Stimulated activated CD8-positive, alpha-beta memory T cell treated with anti-CD3 and anti-CD28 coated beads, Interleukin-7, amount 100 ng/mL, for 1 hour (primary cell): ENCODE measurements around the gene MEI4.

Experiments
- DNase-seq, 2 donors: peaks; one replicate each; pipeline ENCODE4 v3.0.0-alpha.2; 2020; ENCODE audit warnings: low read depth in 2 of 2

The MEI4 gene

DNA sequence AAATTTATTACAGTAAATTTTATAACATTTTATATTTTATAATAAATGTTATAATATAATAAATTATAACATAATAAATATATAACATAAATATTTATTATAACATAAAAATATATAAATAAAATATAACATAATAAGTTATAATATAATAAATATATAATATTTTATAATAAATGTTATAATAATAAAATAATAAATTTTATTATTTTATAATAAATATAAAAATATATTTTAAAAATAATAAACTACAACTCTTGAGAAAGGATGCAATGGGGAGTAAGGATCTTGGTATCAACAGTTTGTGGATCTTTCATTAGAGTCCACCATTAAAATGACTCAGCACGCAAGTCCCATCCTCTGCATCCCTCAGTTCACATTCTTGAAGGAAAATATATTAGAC lies 312.6 kb downstream of the MEI4 start:
- no peak for DNase-seq

DNA sequence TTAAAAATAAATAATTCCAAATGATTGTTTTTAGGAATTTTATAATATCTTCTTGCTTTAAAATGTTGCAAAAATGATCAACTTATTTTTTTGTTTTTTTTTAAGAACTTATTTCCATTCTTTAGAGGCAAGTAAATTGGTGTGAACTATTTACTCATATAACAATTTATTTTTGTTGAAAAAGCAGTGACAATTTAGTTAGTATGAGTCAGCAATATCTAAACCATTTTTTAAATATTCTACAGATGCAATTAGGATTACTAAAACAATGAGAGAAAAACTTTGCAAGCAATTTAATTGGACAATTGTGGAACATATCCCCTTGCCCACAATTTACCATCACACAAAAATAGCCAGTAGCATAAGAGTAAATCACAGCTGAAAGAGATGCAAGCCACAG lies 319.5 kb downstream of the MEI4 start:
- no peak for DNase-seq
